Stimulated activated CD4-positive, alpha-beta T cell treated with anti-CD3 and anti-CD28 coated beads, Interleukin-12 subunit alpha, Interleukin-12 subunit beta, amount 100 ng/mL, for 4 hours (primary cell): ENCODE results near the gene UGCG.
"Not testable (repeated sequence)": the region's sequence is repeated elsewhere in the genome, so short reads cannot be mapped to it uniquely, and the experiment has no call there.

Experiments used
- DNase-seq: peaks from one replicate; pipeline ENCODE4 v3.0.0-alpha.2; 2020

The UGCG gene

DNA sequence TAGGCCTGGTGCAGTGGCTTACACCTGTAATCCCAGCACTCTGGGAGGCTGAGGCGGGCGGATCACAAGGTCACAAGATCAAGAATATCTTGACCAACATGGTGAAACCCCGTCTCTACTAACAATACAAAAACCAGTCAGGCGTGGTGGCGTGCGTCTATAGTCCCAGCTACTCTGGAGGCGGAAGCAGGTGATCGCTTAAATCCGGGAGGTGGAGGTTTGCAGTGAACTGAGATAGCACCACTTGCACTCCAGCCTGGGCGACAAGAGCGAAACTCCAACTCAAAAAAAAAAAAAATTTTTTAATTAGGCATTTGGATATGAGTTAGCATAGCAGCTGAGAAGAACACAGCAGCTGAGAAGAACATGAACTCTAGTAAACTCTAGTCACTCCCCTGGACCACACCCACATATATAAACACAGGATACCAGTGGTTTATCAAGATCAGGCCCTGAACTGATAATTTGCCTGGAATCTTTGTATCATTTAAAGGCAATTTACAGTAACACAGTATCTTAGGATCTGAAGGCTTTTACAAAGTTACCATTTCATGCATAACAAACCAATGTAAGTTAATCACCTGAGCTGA, 4.6 kb upstream of the UGCG start:
- DNase-seq, result no peak

DNA sequence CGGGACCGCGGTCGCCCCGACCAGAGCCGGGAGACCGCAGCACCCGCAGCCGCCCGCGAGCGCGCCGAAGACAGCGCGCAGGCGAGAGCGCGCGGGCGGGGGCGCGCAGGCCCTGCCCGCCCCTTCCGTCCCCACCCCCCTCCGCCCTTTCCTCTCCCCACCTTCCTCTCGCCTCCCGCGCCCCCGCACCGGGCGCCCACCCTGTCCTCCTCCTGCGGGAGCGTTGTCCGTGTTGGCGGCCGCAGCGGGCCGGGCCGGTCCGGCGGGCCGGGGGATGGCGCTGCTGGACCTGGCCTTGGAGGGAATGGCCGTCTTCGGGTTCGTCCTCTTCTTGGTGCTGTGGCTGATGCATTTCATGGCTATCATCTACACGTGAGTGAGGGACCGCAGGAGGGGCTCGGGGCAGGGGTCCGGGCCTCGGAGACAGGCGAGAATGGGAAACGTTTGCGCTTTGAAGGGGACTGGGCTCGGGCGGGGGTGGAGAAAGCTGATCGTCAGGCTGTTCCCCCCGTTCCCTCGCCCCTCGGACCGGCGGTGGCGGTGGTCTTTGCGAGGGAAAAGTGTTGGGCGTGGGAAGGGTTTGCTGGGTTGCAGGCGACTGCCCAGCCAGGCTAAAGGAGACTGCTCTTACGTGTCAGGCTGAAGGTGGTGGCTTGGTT, 457 bp downstream of the UGCG start:
- peak; percentile 58 for DNase-seq

- DNase-seq, result no peak
These were observed 1.1 kb downstream of the UGCG start for GRCh38 chr9:111897601-111898137.

DNA sequence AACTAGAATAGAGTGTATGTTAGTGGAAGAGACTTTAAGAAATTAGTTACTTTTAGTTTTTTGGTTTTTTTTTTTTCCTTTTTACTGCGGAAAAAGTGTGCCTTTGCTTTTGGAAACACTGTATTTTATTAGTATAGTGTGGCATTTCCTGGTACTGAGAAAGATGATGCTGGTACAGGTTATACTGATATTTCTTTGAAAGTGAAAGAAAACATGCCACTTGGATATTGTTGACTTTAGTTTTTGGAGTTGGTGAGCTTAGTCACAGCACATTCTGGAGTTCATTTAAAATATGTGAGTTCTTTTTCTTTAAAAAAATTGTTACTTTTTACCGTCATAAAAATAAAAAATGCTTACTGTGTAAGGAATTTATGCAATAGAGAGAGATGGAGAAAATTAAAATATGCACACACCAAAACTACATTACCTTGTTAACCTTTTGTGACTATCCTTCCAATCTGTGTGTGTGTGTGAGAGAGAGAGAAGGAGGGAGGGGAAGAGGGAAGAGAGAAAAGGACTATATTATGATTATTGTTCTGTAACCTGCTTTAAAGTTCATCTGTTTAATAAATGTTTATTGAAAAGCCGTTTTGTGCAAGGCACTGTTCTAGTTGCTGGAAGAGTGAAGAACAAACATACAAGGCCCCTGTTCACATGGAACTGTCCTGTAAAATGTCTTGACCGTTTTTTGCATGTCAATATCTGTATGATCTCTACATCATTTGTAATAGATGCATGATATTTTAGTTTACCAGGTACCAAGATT, 1.9 kb downstream of the UGCG start:
- no peak for DNase-seq

- no peak for DNase-seq
These were observed 3.7 kb downstream of the UGCG start for GRCh38 chr9:111900151-111900857.

GRCh38 chr9:111900858-111901612, 4.4 kb downstream of the UGCG start:
- no peak for DNase-seq

GRCh38 chr9:111902391-111903139, 6.0 kb downstream of the UGCG start:
- DNase-seq, result no peak

GRCh38 chr9:111903535-111903934, 6.9 kb downstream of the UGCG start:
- DNase-seq, result not testable (repeated sequence)

GRCh38 chr9:111904026-111904425, 7.4 kb downstream of the UGCG start:
- no peak for DNase-seq

DNA sequence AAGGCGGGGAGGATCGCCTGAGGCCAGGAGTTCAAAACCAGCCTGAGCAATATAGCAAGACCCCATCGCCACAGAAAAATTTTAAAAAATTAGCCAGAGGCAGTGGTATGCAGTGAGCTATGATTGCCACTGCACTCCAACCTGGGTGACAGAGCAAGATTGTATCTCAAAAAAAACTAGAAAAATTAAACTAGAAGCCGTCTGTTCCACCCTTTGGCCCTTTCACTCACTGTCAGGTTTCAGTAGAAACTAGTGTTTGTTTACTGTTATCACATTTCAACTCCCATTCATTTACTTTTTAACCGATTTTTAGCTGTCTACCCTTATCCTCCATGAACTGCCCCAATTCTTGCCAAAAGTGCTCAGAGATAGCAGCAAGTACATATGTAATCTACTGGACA, 8.3 kb downstream of the UGCG start:
- DNase-seq, result no peak

- DNase-seq, result no peak
These were observed 10.5 kb downstream of the UGCG start for GRCh38 chr9:111907147-111907546.

DNA sequence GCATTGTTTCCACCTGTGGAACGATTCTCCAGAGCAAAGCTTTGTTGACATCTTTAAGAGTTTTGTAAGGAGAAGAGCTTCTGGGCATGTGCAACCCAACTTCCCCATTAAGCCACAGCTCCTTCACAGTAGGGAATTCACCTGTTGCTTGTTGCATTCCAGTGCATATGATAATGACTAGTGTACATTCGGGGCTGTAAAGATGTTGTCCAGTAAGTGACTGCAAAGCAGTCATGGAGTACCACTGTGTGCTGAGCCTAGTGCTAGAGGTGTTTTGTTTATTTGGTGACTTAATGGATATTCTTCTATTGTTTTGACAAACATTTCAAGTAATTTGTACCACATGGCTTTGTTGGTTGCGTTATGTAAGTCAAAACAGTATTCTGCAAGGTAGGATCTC, 12.8 kb downstream of the UGCG start:
- no peak for DNase-seq

DNA sequence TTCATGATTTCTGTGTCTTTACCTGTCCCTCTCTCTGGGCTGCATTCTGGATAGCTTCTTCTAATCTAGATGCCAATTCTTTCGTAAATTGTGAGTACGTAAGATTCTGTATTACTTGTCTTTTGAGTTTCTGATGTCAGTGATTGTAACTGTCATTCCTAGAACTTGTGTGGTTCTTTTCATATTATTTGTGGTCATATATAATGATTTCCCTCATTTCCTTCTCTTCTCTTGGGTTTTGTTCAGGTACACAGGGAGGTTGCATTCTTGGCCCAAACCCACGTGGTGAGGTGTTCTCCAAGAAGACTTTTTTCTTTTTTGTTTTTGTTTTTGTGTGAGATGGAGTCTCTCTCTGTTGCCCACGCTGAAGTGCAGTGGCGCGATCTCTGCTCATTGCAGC, 13.8 kb downstream of the UGCG start:
- DNase-seq, result no peak

DNA sequence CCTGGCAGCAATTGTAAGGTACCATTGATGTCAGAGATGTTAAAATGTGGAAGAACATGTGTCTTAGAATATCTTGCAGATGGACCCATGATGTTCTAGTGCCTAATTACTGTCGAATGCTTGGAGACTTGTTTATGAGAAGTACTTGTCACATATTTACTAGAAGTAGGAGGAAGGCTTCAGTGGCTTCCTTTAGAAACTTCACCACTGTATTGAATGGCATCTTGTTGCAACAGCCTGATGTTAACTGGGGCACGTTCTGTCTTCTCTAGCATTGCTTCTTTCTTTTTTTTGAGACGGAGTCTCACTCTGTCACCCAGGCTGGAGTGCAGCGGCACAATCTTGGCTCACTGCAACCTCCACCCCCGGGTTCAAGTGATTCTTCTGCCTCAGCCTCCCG, 16.5 kb downstream of the UGCG start:
- no peak for DNase-seq

DNA sequence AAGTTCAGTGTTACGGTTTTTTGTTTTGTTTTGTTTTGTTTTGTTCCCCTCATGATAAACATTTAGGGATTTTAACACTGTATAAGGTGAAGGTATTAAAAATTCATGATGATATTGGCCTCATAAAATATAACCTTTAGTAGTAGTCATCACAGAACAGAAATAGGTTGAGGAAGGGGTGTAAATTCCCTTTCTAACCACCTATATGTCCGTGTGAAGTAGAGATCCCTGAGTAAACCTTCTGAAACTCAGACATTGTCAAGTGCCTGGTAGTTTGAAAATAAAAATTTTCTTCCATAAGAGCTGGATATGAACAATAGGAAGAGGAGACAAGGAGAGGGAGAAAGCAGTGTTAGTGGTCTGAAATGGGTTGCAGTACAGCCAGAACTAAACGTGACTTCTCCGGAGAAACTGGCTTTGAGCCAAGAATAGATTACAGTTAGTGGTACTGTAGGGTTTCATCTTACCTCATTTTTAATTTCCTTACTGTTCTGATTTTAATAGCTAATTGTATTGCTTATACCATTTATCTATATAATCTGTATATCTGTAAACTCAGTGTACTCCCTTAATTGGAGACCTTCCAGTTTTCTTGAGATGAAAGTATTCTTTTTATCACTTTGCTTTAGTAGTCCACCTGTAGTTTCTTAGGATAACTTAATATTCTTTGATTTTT, 18.3 kb downstream of the UGCG start:
- no peak for DNase-seq

DNA sequence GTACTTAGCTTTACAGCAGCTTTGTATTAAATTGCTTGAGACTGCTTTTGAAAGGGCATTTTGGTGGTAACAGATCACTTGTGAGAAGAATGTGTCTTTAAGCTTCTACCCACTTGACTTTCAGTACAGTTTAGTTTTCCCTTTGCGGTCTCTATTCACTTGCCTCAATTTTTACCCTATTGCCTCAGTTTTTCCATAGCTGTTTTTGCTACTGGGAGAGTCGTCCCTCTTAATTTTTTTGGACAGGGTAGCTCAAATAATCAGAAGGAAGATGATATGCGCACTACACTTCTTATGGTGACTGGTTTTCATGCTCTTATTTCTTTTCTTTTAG, 18.8 kb downstream of the UGCG start:
- no peak for DNase-seq

DNA sequence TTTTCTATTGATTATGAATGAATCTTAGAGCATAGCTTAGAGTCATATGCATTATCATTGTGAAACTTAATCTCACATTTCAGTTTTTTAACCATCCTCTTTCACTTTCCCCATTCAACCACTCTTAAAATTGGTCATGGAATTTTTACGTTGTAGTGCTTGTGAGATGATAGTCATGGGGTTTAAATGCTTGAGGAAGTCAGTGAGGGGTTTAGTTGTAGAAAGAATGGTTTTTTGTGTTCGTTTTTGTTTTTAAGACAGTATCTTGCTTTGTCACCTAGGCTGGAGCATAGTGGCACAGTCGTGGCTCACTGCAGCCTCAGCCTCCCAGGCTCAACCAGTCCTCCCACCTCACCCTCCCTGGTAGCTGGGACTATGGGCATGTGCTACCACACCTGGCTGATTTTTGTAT, 19.6 kb downstream of the UGCG start:
- DNase-seq, result peak; percentile 25

GRCh38 chr9:111917201-111917600, 20.6 kb downstream of the UGCG start:
- no peak for DNase-seq

DNA sequence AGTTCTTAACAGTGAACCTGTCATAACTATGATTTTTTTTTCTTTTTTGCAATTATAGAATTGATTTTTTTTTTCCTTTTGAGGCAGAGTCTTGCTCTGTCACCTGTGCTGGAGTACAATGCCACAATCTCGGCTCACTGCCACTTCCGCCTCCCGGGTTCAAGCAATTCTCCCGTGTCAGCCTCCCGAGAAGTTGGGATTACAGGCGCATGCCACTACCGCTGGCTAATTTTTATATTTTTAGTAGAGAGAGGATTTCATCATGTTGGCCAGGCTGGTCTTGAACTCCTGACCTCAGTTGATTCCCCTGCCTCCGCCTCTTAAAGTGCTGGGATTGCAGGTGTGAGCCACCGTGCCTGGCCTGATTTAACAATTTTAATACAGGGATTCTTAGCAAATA, 21.4 kb downstream of the UGCG start:
- DNase-seq, result no peak

GRCh38 chr9:111919875-111920274, 23.3 kb downstream of the UGCG start:
- DNase-seq, result no peak

GRCh38 chr9:111920531-111920930, 23.9 kb downstream of the UGCG start:
- no peak for DNase-seq
